Cerebellar nuclear complex (tissue), 1 donor: ENCODE data around the gene DLG5.
"Not testable (repeated sequence)": the region's sequence is repeated elsewhere in the genome, so short reads cannot be mapped to it uniquely, and the experiment has no call there.

ENCODE experiments used
- DNase-seq, 2 experiments: peaks; one replicate each; lab custom pipeline; 2025; lab: John Stamatoyannopoulos, UW

DLG5 gene

DNA sequence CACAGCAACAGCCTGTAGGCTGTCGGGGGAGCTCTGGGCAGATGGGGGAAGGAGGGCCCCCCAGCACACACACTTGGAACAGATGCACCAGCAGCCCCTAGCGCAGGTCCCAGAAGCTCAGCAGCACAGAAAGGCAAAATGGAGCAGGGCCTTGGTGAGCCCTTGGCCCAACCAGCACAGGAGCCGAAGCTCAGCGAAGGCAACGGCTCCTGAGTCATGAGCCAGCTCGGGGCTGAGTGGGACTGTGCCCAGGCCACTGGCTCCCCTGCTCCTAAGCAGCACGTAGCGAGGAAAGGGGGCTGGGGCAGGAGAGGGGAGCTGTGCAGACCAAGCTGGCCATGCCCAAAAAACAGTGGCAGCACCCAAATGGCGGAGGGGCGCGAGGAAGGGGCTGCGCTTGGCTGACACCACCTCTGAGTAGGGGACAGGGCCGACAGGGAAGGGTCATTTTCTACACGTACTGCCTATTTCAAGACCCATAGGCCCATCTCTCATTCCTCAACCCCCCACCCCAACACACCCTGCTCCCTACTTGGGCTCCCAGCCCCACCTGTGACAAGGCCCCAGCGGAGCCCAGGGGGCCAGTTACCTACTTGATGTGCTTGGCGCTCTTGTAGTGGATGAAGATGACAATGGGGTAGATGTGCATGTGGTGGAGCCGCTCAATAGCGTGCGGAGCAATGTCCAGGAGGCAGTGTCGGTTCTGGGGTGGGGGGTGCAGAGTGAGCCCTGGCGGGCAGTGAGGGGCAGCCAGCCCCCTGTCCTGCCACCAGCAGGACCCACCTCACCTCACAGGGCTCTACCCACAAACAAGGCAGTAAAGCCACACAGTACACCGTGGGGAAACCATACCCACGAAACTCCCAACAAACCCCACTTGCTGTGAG is 132.1 kb downstream of the DLG5 start:
- DNase-seq = no peak

GRCh38 chr10:77793831-77794230 is 132.7 kb downstream of the DLG5 start:
- DNase-seq = no peak

DNA sequence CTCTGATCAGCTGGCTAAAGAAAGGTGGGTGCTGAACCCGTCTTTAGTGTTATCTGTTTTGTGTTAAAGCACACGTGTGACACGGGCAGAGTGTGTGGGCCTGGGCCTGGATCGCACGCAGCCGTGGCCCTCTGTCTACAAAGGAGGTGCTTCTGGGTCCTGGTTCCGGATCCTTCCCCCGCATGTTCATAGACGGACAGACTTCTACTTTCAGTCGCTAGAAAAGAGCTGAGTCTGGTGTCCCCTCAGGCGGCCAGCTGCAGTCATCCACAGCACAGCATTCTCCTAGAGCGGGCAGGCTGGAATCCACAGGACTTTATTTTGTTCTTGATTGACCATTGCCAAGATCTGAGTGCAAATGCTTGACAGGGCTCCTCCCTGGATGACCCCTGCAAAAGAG is 134.4 kb downstream of the DLG5 start:
- no peak for DNase-seq

DNA sequence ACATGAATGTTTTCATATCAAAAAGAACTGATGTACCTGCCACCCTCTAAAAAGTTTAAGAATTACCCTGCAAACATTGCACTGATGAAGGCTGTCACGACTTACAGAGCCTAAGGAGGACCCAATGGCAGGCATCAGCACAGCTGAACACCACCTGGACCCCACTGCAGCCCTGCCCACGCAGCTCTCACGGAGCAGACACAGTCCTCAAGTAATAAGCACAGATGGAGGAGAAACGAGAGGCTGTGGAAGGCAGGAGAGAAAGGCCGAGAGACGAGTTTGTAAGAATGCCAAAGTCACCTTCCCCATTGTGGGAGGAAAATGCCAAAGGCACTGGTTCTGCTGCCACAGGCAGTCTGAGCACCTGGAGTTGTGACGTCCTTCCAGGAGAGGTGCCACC is 135.0 kb downstream of the DLG5 start:
- no peak for DNase-seq

DNA sequence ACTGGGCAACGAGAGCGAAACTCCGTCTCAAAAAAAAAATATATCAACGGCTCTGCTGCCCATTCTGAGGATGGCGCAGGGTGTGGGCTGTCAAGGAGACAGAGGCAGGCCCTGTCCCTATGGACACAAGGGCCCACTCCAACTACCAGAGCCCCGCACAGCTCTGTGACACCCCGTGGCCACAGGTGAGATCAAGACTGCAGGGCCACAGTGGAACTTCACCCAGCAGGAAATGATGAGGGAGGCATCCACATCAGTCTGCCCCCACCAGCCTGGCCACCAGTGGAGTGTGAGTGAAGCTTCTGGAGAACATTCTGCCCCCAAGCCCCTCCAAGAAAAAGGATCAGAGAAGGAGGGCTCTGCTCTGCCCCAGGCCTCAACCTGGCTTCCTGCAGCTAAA is 136.7 kb downstream of the DLG5 start:
- DNase-seq = no peak

DNA sequence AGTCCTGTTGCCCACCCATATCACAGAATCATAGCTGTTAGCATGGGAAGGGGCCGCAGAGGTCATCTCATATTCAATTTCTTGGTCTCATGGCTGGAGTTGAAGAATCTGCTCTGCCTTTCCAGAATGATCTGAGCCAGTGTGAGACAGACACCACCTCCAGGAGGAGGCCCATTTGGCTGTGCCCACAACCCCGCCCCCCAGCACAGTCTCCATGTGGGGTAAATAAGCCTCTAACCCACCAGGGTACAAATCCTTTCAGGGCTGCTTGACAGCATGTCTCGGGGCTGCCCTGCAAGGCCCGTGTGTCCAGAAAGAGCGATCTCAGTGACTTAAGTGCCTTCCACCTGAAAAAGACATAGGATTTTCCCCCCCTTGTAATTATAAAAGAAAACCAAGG is 137.5 kb downstream of the DLG5 start:
- DNase-seq = no peak

DNA sequence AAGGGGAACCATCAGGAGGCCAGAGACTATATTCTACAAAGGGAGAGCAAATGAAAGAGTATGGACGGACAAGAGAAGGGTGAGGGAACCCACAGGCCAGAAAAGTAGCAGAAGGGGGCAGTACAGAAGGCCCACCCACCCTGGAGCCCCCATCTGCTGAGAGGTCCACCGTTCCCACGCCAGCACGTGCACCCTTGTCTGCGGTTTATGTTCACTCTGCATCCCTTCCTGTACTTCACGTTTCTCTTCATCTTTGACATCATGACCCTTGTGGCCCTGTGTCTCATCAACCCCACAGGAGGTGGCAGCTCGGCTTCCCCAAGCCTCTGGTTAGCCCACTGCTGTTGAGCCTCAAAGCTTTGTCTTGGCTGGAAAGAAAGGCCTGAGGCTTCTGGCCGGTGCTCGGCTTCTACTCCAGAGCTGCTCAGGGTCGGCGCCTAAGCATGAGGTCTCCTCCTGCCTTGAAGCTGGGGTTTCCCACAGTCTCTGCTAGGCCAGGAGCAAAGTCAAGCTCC is 138.0 kb downstream of the DLG5 start:
- DNase-seq = no peak

DNA sequence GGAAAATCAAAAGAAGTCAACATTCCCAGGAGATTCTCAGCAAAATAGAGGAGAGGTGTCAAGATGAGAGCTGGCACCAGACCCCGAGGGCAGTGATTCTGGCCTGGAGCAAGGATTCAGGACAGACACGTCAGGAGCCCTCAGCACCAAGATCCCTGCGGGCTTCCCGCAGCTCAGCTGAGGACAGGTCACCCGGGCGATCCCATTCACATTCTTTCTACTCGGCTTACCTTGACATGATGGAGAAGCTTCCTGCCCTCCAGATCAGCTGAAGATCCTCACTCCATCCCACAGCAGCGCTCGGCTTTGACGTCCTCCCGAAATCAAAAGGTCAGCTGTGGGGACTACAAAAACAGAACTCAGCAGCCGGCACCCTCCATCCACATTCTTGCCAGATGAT is 139.1 kb downstream of the DLG5 start:
- no peak for DNase-seq

- no peak for DNase-seq
These were observed 141.7 kb downstream of the DLG5 start for GRCh38 chr10:77784856-77785255.

DNA sequence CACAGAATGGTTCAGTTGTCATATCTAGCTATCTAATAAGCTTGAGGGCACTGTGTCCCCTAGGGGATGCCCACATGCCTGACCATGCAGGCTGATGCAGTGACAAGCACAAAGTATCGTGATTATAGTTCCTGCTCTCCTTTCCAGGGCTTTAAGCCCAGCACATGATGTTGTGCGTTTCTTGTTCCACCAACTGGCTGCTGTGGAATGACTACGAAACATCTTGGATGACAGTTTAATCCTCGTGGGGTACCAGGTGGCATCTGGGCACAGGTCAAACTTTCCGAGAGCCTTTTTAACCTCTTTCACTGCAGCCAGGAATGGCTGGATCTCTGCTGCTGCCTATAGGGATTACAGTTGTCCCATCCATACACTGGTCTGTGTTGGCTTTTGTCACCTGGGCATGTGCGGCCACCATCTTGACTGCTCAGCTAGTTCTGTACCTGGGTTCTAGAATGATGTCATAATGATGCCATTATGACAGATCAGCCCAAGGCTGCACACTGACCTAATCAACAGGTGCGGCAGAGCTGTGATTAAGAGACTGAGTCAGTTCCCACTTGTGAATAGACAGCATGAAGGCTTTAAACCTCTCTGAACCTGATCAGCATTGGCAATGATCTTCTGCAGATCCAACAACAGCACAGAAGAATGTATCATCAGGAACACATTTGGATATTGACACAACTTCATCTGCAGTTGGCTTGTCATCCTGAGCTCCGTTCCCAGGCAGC is 144.1 kb downstream of the DLG5 start:
- DNase-seq = no peak

DNA sequence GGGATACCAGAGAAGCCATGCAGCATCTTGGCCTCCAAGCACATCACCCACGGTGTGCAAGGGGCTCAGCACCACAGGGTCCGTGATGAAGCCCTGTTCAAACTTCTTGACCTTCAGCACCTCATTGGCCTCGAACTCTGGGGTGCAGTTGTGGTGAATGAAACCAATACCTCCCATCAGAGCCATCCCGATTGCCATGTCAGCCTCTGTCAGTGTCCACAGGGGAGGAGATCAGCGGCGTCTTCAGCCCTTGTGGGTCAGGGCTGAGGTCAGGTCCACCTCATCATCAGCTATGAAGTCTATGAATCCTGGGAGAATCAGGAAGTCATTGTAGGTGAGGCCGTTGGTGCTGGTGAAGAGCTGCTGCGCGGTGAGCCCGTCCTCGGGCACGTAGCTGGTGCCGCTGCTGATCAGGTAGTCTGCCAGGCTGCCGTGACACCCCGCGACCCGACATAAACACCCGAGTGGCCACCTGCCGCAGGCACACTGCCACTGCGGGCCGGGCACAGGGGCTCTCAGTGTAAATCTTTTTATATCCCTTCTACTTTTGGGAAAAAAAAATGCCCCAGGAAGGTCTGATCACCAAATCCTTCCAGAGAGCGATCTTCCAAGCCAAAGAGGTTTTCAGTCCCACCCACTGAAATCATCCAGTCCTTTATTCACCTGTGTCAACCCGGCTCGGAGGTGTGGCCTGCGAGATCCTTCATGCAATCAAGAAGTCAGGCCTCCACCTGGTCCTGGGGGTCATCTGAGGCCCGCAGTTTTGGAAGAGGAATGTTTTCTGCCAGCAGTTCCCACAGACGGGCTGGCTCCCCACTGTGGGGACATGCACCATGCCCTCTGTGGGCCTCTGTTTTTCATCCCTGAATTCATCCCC is 144.9 kb downstream of the DLG5 start:
- no peak for DNase-seq

DNA sequence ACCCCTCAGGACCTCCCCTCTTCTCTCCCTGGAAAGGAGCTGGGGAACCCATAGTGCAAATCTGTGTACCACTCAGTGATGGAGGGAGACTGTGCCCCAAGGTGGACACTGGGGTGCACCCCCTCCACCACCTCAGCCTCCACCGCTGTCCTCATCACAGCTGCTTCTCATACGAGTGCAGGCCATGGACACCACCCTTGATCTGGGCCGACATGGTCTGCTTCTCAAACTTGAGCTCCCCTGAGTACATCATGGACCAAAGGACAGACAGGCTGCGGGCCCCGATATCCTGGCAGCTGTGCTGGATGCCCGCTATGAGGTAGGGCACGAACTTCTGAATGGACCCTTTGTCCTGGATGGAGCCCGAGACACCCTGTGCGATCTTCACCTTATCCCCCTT is 146.4 kb downstream of the DLG5 start:
- DNase-seq = no peak

- DNase-seq = no peak
These were observed 150.1 kb downstream of the DLG5 start for GRCh38 chr10:77776487-77776886.

DNA sequence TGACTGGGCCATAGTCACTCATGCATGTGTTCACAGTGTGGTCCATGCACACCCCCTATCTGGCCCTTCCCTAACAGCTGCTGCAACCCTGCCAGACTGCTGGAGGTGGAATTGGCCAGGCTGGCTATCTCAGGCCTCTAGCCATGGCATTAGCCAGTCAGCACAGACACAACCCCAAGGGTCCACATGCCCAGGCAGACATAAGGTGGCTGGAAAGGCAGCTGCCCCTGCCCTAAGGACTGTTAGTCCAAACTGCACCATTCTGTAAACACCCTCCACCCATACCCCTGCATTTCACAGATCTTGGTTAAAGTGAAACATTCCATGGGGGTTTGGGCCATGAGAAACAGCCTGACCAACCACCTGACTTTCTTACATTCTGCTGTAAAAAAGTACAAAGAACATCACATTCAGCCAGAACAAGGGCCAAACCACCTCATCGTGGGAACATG is 151.6 kb downstream of the DLG5 start:
- DNase-seq = no peak

DNA sequence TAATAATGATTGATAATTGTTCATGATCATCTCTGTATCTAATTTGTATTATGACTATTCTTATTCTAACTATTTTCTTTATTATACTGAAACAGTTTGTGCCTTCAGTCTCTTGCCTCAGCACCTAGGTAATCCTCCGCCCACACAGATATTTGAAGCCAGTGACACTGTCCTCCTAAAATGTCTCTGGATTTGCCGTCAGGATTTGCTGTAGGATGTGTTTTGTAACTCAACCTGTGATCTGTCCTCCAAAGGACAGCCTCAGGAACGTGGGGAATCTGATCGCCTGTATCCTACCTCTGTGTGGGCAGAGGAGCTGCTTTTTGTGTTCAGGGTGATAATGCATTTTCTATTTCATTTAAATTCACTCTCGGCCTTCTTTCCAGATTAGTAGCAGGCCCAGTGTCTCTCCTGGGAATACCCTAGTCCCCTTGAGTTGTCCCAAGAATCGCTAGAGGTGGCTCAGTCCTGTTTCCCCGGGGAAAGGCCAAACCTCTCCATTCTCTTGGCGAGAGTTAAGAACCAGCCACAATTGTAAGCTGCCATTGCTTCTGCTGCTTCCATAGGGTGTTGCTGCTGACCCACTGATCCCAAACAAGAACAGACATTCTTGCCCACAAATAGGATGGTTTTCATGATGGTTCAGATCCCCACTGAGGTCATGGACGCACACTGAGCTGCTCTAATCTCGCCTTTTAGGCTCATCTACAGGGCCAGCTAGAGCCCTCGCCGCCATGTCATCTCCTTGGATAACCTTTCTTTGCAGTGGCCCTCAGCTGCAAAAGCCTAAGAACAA is 152.7 kb downstream of the DLG5 start:
- DNase-seq = no peak

DNA sequence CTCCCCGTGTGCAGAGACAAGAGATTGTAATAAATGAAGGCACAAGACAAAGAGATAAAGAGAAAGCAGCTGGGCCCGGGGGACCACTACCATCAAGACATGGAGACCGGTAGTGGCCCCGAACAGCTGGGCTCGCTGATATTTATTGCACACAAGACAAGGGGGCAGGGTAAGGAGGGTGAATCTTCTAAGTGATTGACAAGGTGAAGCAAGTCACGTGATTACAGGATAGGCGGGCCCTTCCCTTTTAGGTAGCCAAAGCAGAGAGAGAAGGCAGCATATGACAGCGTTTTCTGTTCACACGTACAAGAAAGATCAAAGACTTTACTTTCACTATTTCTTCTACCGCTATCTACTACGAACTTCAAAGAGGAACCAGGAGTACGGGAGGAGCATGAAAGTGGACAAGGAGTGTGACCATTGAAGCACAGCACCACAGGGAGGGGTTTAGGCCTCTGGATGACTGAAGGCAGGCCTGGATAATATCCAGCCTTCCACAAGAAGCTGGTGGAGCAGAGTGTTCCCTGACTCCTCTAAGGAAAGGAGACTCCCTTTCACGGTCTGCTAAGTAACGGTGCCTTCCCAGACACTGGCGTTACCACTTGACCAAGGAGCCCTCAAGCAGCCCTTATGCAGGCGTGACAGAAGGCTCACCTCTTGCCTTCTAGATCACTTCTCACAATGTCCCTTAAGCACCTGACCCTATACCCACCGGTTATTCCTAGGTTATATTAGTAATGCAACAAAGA is 153.5 kb downstream of the DLG5 start:
- not testable (repeated sequence) for DNase-seq

DNA sequence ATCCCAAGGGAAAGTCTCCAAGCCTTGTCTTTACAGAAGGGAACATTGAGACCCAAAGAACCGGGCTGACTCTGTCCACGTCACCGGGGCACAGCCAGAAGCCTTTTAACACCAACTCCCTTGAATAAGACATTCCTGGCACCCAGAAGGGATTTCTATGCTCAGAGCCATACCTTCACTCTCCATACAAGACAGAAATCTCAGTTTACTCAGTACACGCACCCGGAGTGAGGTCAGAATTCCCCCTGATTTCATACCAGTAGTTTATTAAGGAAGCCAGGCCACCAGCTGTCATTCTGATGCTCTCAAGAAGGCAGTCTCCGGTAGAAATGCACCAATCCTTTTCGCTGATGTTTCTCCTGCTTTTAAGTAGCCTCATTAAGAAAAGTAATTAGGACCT is 154.7 kb downstream of the DLG5 start:
- no peak for DNase-seq

DNA sequence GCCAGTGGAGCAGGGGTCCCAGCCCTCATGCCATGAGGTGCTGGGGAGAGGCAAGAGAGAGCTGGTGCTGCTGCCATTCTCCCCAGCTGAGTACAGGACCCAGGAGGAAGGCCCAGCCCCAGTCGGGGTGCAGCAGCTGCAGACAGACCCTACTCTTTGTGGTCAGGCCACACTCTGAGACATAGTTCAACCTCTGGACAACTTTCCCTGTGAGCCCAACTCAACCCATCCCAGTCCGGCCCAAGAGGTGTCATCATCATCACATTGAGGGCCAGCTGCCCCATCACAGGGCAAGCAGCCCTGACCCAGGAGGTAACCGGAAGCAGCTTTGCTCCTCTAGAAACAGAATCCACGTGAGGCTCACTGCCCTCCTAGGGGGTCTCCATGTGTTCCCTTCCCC is 155.1 kb downstream of the DLG5 start:
- DNase-seq = no peak

DNA sequence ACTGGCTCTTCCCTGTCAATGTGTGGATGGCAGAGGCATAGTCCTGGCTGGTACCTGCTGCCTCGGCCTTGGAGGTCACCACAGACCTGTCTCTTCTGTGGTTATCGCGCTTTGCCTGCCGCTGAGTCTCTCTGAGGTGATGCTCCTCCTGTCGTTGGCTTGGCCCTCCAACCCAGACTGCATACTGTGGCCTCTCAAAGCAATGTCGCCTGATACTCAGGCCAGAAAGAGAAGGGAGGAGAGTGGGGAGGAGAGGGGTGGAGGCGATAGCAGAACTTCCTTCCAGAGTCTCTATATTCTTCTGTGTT is 155.7 kb downstream of the DLG5 start:
- no peak for DNase-seq

- DNase-seq = no peak
These were observed 156.3 kb downstream of the DLG5 start for GRCh38 chr10:77770081-77770867.
